HL-60/S4 (cell line): ENCODE measurements around the gene JMY.

Source experiments
- in situ Hi-C: fragments of 300-500 bp; cut with MboI; formaldehyde crosslinking; loops from 2 replicates; pipeline ENCODE4 v1.14.3; 2022; ENCODE audit warnings: low sequenced_read_pairs

Gene JMY

DNA sequence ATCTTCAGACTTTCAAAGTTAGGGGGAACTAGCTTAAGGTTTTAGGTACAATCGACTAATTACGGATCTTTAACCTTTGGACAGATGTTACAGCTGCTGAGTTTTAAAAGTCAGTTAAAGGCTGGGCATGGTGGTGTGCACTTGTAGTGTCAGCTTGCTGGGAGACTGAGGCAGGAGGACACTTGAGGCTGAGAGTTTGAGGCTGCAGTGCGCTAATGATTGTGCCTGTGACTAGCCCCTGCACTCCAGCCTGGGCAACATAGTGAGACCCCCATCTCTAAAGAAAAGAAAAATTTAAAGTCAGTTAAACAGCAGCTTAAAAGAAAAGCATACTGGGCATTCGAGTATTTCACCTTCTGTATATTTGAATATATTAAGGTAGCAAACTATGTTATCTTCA is 51.4 kb downstream of the JMY start:
- in situ Hi-C loops = no loop called here

DNA sequence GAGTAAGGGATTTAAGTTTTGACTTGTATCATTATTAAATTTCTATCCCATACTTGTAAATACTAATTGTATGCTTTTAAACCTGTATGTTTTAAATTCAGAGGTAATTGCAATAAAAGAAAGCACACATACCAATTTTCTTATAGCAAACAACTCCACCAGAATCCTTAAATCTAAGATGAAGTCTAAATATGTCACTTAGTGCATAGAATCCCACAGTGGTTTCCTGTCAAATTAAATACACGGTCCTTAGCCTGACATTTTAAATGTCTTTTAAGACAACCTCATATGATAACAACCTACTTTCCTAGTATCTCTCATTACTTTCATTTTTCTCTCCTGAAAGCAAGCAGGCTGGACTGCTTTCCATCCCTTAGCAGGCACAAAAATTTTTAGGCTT is 52.0 kb downstream of the JMY start:
- in situ Hi-C loops = no loop called here

GRCh38 chr5:79295029-79295428 is 59.1 kb downstream of the JMY start:
- in situ Hi-C loops = no loop called here

DNA sequence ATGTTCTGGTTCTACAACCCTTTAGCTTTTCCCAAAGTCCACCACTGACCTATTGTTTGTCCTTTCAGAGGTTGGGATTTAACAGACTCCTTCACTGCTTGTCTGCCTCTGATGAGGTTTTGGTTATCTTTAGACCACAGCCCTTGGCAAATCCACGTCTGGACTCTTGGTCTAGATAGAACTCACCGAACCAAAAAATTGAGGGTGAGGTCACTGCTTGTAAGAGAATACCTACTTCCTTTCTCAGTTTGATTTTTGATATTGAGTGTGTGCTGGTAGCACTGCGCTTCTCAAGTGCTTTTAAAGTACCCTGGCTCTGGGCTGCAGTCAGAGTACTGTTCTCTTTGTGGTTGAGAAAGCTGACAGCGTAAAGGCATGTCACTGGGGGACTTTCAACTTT is 61.7 kb downstream of the JMY start:
- in situ Hi-C loops = no loop called here

DNA sequence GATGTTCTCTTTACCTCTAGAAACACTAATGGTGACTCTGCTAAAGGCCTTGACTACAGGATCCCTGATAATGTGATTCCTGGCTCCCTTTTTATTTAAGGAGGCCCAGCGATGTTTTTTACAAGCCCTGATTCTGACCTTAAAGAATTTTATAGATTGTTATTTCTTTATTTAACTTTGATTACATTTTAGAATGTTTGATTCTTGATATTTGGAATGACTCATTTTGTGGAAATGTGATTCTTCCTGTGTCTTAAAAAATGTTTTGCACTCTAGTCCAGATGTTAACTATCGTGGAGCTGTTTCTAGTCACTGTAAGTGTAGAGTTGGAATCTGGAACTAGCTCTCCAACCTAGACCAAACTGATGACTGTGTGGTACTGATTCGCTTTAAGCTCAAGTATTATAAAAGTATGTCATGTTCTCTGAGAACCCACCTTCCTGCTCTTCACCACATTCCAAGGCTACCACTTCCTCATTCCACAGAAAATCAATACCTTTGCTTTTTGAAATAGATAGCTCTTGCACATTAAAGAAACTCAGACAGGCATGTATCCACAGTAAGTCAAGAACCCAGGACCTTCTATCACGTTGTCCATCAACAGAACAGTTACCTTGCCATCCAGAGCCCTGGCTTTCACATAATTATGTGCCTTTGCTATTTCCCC is 65.2 kb downstream of the JMY start:
- in situ Hi-C loops = no loop called here

DNA sequence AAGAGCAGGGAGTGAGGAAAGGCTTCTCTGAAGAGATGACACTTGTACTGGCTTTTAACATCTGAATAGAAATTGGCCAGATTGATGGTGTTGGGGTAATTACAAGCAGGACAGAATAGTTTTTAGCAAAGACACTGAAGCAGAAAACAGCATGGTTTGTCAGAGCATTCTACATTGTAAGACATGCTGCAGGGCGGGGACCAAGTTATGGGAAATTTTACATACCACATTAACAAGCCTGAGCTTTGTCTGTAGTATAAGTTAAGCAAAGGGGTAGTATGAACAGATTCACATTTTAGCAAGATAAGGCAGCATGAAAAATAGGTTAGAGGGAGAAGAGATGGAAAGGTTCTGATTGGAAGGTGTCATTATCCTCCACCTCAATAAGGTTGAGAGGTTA is 66.5 kb downstream of the JMY start:
- in situ Hi-C loops = no loop called here

- in situ Hi-C loops = no loop called here
These were observed 69.8 kb downstream of the JMY start for GRCh38 chr5:79305706-79306105.

DNA sequence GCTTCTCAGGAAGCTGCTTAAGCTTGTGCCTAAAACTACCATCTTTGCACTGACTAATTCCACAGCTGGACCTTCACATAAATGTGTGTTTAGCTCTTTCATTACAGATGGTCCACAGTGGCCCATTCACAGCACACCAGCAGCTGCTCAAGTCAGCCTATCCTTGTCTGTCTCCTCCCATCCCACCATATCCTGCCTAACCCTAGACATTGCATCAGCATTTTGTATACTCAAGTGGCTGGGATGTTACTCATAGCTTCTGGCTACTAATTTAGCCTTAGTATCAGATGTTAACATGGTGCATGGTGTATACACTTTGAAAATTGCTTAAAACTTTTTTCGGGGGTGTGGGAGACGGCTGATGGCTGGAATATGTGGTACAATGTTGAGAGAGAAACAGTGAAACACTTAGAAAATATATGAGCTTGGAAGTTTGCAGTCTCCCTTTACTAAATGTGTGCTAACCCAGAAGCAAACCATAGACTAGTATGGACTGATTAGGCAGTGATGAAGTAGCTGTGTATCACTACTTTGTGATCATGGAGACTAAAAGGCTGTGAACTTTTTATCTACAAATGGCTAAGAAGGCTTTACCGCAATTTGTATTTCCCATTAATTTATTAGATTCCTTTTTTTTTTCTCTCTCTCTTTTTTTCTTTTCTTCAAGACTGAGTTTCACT is 83.1 kb downstream of the JMY start:
- in situ Hi-C loops = no loop called here

DNA sequence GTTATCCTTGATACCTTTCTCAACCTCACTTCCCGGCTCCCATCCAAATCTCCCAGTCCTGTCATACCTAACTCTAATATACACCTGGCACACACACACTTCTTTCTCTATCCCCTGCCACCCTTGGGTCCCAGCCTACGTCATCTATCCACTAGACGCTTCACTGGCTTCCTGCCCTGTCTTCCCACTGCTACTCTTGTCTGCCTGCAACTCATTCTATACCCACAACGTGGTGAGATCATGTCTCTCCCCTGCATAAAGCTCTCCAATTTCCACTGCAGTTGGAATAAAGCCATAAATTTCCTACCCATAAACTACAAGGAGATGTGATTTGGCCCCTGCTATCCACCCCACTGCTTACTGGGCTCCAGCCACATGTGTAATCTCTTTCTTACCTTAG is 93.5 kb downstream of the JMY start:
- in situ Hi-C loops = no loop called here

DNA sequence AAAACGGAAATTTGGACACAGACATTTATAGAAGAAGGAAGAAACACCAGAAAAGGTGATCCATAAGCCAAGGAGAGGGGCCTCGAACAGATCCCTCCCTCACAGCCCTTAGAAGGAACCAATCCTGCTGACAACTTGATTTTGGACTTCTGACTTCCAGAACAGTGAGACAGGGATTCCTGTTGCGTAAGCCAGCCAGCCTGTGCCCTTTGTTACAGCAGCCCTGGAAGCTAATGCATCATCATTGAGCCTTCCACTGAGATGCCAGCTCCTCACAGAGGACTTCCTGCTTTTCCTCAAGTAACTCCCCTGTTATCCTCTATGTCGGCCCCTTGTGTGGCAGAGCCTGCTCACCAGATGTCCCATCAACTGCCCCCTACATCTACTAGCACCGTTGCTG is 94.1 kb downstream of the JMY start:
- in situ Hi-C loops = no loop called here

GRCh38 chr5:79333852-79334557 is 98.1 kb downstream of the JMY start:
- in situ Hi-C loops = no loop called here

DNA sequence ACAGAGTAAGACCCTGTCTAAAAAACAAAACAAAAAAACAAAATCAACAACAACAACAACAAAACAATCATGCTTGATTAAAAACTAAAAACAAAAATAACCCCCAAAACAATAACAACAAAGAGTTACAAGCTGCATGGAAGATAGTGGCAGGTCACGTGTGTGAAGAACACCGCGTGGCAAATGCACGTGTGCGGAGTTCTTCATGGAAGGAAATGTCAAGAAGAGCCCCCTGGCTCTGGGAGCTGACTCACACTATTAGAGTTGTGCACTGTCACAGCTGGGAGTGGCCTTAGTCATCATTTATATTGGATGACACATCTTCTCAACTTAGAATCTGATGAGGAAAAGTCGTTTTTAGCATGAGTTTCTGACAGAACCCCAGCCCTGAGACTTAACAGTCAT is 110.5 kb downstream of the JMY start:
- in situ Hi-C loops = no loop called here

- in situ Hi-C loops = no loop called here
These were observed 113.1 kb downstream of the JMY start for GRCh38 chr5:79349047-79349446.

- in situ Hi-C loops = no loop called here
These were observed 114.0 kb downstream of the JMY start for GRCh38 chr5:79349881-79350280.

DNA sequence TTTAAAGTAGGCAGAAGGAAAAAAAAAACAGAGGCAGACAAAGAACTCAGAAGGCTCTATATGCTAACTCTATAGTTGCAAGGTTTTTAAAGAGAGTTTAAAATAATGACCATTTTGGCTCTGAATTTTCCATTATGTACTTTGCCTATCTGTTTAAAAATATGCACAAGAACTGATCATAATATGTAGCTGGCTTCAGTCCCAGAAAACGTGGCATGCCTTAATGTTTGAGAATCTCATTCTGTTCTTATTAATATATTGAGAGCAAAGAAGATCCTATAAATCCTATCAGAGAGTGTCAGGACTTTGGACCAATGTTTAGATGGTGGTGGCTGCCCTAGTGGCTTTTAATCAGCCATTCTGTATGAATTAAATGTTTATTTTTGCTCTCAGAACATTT is 121.5 kb downstream of the JMY start:
- in situ Hi-C loops = no loop called here
